HG03342 (cell line): ENCODE results near the gene RUNX1.
"Not testable (repeated sequence)": the region's sequence is repeated elsewhere in the genome, so short reads cannot be mapped to it uniquely, and the experiment has no call there.

ENCODE experiments used
- ATAC-seq: cut with Tn5 transposase; IDR thresholded peaks from one replicate; pipeline ENCODE4 v1.9.1; 2021; ENCODE audit warnings: mild to moderate bottlenecking, moderate library complexity; ENCODE audit not compliant: unreplicated experiment

The RUNX1 gene

GRCh38 chr21:34815831-34816705, 233.0 kb downstream of the RUNX1 start:
- ATAC-seq, result no peak

DNA sequence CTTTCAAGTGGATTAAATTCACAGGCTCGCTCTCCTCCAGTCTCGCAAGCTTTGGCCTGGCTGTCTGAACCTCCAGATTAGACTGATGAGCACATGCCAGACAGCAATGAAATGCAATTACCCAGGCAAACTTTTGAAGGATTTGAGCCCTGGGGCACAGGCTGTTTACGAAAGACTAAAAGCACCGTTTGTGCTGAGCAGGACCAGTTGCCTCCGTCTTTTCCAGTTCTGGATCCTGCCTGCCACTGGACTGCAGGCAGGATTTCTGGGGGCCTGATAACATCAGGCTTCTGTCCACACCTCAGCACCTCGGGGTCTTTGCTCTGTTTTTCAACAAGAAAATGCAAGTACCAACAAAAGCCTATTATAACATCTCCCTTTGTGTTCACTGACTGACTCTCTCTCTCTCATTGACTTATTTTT, 234.6 kb downstream of the RUNX1 start:
- no peak for ATAC-seq

DNA sequence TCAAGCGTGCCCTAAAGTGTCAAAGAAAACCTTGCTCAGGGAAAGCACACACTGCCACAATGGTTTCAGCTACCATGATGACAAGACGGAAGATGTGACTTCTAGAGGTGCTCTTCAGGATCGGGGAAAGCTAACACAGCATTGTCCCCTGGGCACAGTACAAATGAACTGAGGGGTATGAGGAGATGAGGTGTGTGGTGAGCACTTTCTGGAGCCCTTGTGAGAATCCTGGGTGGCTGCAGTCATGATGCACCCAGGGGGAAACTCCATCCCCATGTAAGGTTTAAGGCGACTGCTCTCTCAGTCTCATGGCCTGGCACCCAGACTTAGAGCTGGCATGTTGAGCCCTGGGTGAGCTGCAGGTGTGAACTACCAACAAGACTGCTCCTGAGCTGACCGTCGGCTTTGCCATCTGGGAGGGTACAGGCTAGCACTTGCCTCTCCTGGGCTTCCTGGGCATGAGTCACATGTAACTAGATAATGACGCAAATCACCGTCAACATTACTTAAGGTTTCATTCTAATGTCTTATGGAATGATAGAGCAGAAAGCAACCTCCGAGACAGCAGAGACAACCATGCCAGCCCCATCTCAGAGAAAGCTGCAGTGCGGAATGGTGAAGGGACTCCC, 235.7 kb downstream of the RUNX1 start:
- no peak for ATAC-seq

- ATAC-seq, result no peak
Measured at GRCh38 chr21:34812504-34813265, 236.4 kb downstream of the RUNX1 start.

DNA sequence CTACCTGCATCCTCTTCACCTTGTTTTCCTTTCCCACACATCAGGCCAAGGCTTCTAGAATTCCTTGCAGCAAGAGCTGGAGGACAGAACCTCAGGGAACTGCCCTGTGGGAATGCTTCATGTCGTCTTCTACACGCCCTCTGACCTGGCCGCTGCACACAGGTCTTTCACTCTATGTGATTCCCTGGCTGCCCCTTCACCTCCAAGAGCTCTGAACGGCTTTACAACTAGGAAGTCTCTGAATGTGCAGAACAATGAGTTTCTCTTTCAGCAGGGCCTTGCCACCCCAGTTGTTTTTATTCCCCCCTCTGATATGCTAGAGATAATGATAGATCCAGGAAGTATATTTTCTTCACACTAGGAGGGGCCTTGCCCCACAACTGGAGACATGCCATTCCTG, 237.7 kb downstream of the RUNX1 start:
- no peak for ATAC-seq

GRCh38 chr21:34810786-34811185, 238.3 kb downstream of the RUNX1 start:
- ATAC-seq, result no peak

- no peak for ATAC-seq
Measured at GRCh38 chr21:34809822-34810221, 239.3 kb downstream of the RUNX1 start.

- ATAC-seq, result no peak
Measured at GRCh38 chr21:34808569-34809204, 240.4 kb downstream of the RUNX1 start.

- no peak for ATAC-seq
Measured at GRCh38 chr21:34807881-34808568, 241.1 kb downstream of the RUNX1 start.

DNA sequence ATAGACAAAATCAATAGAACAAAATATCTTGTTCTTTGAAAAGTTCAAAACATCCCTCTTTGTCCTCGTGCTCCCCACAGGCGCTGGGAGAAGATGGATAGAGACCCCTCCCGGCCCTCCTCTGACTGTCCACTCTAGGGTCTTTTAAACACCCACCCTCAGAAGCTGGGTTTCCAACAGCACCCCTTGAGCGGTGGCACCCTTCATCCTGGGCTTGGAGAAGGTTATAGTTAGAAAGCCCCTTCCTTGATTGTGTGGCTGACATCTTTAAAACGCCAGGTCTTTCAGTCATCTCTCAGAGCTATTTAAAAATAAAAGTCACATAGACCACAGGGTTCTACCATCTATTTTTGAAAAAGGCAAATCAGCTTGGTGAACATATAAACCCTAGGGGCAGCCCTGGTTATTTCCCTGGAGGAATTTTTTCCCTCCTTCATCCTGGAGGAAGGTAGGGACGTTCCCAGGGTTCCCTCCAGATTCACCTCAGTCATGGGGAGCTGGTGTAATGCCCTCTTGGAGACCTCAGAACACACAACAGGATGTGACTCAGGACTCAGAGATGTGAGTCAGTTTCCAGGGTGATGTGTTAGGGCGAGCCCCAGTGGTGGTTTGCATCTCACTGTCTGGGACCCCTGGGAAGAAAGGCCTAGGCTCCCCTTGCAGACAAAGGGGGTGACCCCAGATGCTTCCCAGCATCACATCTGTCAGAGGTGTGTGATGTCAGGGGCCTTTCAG, 241.8 kb downstream of the RUNX1 start:
- no peak for ATAC-seq

GRCh38 chr21:34806423-34806822, 242.7 kb downstream of the RUNX1 start:
- no peak for ATAC-seq

DNA sequence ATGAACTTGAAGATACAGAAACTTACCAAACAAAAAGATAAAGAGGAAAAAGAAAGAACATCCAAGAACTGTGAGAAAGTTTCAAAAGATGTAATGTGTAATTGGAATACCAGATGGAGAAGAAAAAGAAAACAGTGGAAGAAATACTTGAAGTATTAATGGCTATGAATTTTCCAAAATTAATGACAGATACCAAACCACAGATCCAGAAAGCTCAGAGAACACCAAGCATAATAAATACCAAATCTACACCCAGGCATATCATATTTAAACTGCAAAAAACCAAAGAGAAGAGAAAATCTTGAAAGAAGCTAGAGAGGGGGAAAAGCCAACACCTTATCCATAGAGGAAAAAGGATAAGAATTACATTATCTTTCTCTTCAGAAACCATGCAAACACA, 243.9 kb downstream of the RUNX1 start:
- ATAC-seq, result no peak

DNA sequence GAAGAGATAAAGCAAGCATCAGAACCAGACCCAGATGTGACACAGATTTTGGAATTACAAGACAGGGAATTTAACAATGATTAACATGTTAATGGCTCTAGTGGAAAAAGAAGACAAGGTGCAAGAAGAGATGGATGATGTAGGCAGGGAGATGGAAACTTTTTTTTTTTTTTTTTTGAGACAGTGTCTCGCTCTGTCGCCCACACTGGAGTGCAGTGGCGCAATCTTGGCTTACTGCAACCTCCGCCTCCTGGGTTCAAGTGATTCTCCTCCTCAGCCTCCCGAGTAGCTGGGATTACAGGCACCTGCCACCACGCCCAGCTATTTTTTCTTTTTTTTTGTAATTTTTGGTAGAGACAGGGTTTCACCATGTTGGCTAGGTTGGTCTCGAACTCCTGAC, 244.5 kb downstream of the RUNX1 start:
- ATAC-seq, result not testable (repeated sequence)

DNA sequence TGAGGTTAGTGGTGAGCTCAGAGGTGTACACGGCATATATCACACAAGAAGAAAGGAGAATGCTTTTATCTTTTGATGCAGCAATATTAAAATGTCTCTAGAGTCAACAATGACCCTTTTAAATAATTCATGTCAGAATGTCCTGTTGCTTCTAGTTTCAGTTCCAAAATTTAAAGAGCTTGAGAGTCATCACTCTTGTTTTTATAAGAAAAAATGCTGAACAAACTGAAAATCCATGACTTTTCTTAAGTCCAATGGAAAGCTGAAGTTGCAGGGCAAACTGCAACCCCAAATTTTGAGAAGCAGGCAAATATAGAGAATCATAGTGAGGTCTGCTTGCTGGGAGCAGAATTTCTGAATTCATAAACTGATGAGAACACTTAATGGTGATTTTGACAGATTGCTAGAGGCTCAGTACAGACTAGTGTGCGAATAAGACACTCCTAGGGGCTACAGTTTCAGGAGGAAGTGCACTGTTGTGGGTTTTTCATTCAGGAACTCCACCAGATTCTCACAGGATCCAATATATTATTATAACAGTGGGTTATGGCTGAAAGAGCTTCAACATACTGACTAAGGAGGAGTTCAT, 245.2 kb downstream of the RUNX1 start:
- no peak for ATAC-seq

- ATAC-seq, result no peak
Measured at GRCh38 chr21:34802180-34802899, 246.8 kb downstream of the RUNX1 start.

GRCh38 chr21:34801519-34802132, 247.5 kb downstream of the RUNX1 start:
- no peak for ATAC-seq

DNA sequence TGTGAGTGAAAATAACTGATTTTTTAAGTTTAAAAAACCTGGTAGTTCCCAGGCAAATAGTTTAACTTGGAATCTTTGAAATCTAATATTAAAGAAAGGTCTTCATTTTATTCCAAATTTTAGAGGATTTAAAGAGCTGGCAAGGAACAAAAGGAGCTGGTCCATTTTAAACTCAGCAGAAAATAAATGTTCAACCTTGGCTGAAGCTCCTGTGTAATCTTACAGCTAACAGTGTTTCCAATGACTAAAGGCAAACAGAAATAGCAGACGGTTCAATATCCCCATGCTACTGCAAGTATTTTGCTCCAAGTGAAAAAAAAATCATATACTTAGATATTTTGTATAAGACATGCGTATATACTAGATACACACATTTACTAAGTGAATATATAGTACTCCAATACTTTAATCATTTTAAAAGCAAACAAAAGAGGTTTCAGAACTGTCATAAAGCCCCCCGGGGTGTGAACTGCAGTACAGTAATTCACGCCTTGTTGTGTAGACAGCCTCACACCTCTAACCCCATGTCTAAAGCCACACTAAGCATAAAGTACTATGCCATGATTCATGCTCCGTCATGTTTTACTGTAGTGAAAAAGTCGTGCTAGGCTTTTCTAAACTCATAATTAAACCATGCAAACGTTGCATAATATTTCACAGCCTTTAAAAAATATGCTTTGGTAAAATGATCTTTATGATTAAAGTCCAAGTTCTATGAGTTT, 248.1 kb downstream of the RUNX1 start:
- no peak for ATAC-seq

DNA sequence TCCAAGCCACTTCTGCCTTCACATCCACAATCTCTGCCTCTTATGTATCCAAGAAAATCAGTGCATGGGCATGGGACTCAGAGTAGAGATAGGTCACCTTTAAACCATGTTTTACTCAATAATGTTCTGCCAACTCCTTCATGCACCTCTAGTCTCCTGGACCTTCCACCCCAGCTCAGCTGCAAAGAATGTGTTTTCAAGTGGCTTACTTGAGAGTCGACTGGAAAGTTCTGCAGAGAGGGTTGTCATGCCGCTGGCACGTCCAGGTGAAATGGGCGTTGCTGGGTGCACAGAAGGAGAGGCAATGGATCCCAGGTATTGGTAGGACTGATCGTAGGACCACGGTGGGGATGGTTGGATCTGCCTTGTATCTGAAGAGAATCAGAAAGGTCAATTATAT, 250.0 kb downstream of the RUNX1 start:
- ATAC-seq, result no peak
